Right lobe of liver (tissue), 6 donors: ENCODE data around the gene MMP3. TPM values are rescaled to one million over a fixed set of nuclear protein-coding genes. Genes with fewer than 3 reads are reported as not detected.

Source experiments
- ATAC-seq, 4 donors: fragments of 200-7000 bp; cut with Tn5 transposase; one replicate each; pipeline ENCODE4 v1.9.1; 2020; ENCODE audit warnings: mild to moderate bottlenecking in 4 of 4, moderate library complexity in 4 of 4
- DNase-seq, 3 donors: peaks; one replicate each; pipeline ENCODE4 v3.0.0-alpha.2; 2020
- H3K27ac ChIP-seq, 3 donors: fragments of 200-600 bp; one replicate each; pipeline ENCODE4 v1.8.0; 2022
- H3K27me3 ChIP-seq, 2 donors: fragments of 200-600 bp; one replicate each; pipeline ENCODE4 v1.8.0; 2022
- H3K36me3 ChIP-seq, 4 donors: fragments of 200-600 bp; sonication (generic) in 1 of 4; one replicate each; pipeline versions ENCODE4 v1.5.1 to v1.8.0; 2017 to 2022; ENCODE audit warnings: control low read depth in 1 of 4
- H3K4me1 ChIP-seq, 4 donors: fragments of 200-600 bp; sonication (generic) in 1 of 4; one replicate each; pipeline versions ENCODE4 v1.5.1 to v1.8.0; 2017 to 2022; ENCODE audit warnings: control low read depth in 1 of 4
- H3K4me3 ChIP-seq, 3 donors: fragments of 200-600 bp; one replicate each; pipeline ENCODE4 v1.8.0; 2022
- H3K9me3 ChIP-seq, 4 donors: fragments of 200-600 bp; sonication (generic) in 1 of 4; one replicate each; pipeline versions ENCODE4 v1.5.1 to v1.8.0; 2017 to 2022; ENCODE audit warnings: control low read depth in 1 of 4
- CTCF ChIP-seq, 4 donors: fragments of 200-600 bp in 3 of 4; fragments of 450-650 bp in 1 of 4; IDR thresholded peaks; one replicate each; pipeline versions ENCODE4 v1.5.1 to v1.8.0; 2016 to 2022; ENCODE audit warnings: antibody characterized with exemption in 4 of 4, mild to moderate bottlenecking in 2 of 4
- POLR2A ChIP-seq: fragments of 450-650 bp; IDR thresholded peaks from one replicate; pipeline ENCODE4 v1.6.1; 2017; ENCODE audit warnings: antibody characterized with exemption, mild to moderate bottlenecking
- WGBS: methylation state at CpG from one replicate; pipeline ENCODE4 v1.1.6; 2018; ENCODE audit warnings: low coverage, low lambda C conversion rate; ENCODE audit not compliant: insufficient coverage; ENCODE audit errors: missing lambda C conversion rate; 5-methylcytosine and 5-hydroxymethylcytosine counted together
- intact Hi-C, 2 donors: fragments of 100-400 bp; cut with DNase I; formaldehyde crosslinking; loops; one replicate each; pipeline versions ENCODE4 v1.11.2 to v1.14.1; 2022
- total RNA-seq, 6 experiments: library from RNA; depleted of rRNA in 2 of 6; stranded (reverse); fragments of >200 nt in 2 of 6; fragmentation: NEBNext Ultra II Directional in 3 of 6; extraction: Animal tissue kit (Norgen Biotek cat#: 25700) in 3 of 6; gene quantifications; one replicate each; pipeline versions ENCODE4 v1.1.0 to v1.2.4, GENCODE V29; 2016 to 2023
- donor health status: DM: no; HTN: yes; CAD: no.
- donor health status: DM: no; HTN: no; CAD: no.
- donor health status: DM: no; HTN: no; CAD: no.
- donor health status: DM: no; HTN: yes; CAD: no.
- donor health status: DM: no; HTN: yes; CAD: no.

Gene MMP3
- total RNA-seq, 6 experiments from 2014 or later, result not detected

- Histone ChIP-seq H3K4me3 (no peak overlapping the region), H3K36me3 (no peaks in the 10 kb centered on the region), H3K4me1 (no peaks in the 10 kb centered on the region), H3K9me3 (no peaks in the 10 kb centered on the region), H3K27ac (no peak overlapping the region), H3K27me3 (no peaks in the 10 kb centered on the region)
- no peak for TF ChIP-seq POLR2A
- peak in 1 of 4 donors; percentile 12 for TF ChIP-seq CTCF (IDR thresholded peaks at IDR 0.05)
- no peak for DNase-seq
- intact Hi-C loops, result no loop called here
- ATAC-seq, result no peak
These were observed 49.0 kb downstream of the MMP3 start for GRCh38 chr11:102794382-102794781.

- Histone ChIP-seq H3K27me3 (no peaks in the 10 kb centered on the region), H3K4me1 (no peaks in the 10 kb centered on the region), H3K27ac (no peak overlapping the region), H3K36me3 (no peaks in the 10 kb centered on the region), H3K9me3 (no peaks in the 10 kb centered on the region), H3K4me3 (no peak overlapping the region)
- TF ChIP-seq CTCF (IDR thresholded peaks at IDR 0.05) (no peak), POLR2A (no peak)
- WGBS, result 64% methylated on average over 6 of the region's 6 CpGs
- intact Hi-C loops, result no loop called here
- ATAC-seq, result no peak
- DNase-seq, result no peak
These were observed 49.6 kb downstream of the MMP3 start for GRCh38 chr11:102793677-102794290.

- Histone ChIP-seq H3K36me3 (no peaks in the 10 kb centered on the region), H3K4me3 (no peak overlapping the region), H3K27ac (no peak overlapping the region), H3K4me1 (no peaks in the 10 kb centered on the region), H3K27me3 (no peaks in the 10 kb centered on the region), H3K9me3 (no peaks in the 10 kb centered on the region)
- no peak for ATAC-seq
- no peak for DNase-seq
- TF ChIP-seq POLR2A, result no peak
- TF ChIP-seq CTCF (IDR thresholded peaks at IDR 0.05), result no peak
- intact Hi-C loops, result no loop called here
- WGBS, result 71% methylated on average over 5 of the region's 5 CpGs
These were observed 50.8 kb downstream of the MMP3 start for GRCh38 chr11:102792604-102793003.

GRCh38 chr11:102791271-102792036, 52.0 kb downstream of the MMP3 start:
- WGBS, result 61% methylated on average over 4 of the region's 4 CpGs
- Histone ChIP-seq H3K36me3 (no peaks in the 10 kb centered on the region), H3K9me3 (no peaks in the 10 kb centered on the region), H3K4me1 (no peaks in the 10 kb centered on the region), H3K27ac (no peak overlapping the region), H3K4me3 (no peak overlapping the region), H3K27me3 (no peaks in the 10 kb centered on the region)
- intact Hi-C loops, result no loop called here
- no peak for ATAC-seq
- DNase-seq, result no peak
- TF ChIP-seq CTCF (IDR thresholded peaks at IDR 0.05), result no peak
- TF ChIP-seq POLR2A, result no peak
